ENCODE data around the gene WDR81. TPM values are rescaled to one million over a fixed set of nuclear protein-coding genes. Genes with fewer than 3 reads are reported as not detected.

The WDR81 gene
- total RNA-seq, 1 experiment from 2014 or later: 20.5 TPM

- no peak overlapping the region for H2AFZ ChIP-seq
- CTCF ChIA-PET: interaction anchor here (0.6 kb wide), 1 partner anchor 179 kb away, joined by 6 read pairs; no protein-coding TSS in a partner anchor
- DNase-seq: no peak
These were observed 30.8 kb downstream of the WDR81 start for GRCh38 chr17:1755252-1755826.

GRCh38 chr17:1755827-1756262 is 31.3 kb downstream of the WDR81 start:
- Histone ChIP-seq H3K36me3 (ENCODE audit: low read depth) (no peaks in the 10 kb centered on the region), H4K20me1 (ENCODE audit: insufficient read depth) (no peaks in the 10 kb centered on the region), H3K9me3 (ENCODE audit: insufficient read depth, low read depth) (no peaks in the 10 kb centered on the region), H3K4me3 (no peak overlapping the region), H3K79me2 (ENCODE audit: low read depth) (no peaks in the 10 kb centered on the region), H3K9me2 (ENCODE audit: insufficient read depth) (no peaks in the 10 kb centered on the region), H3F3A (ENCODE audit: insufficient read depth, low read depth) (peaks cover 14% of the 10 kb centered on the region), H3K27ac (no peak overlapping the region), H3K27me3 (ENCODE audit: insufficient read depth, low read depth) (no peaks in the 10 kb centered on the region), H3K4me2 (no peak overlapping the region), H3K4me1 (replicated peaks; ENCODE audit: insufficient read depth) (peaks cover 21% of the 10 kb centered on the region), H2AFZ (no peak overlapping the region)
- POLR2A ChIA-PET (ENCODE audit: unreplicated experiment): no interaction called here
- intact Hi-C loops (cut with micrococcal nuclease; ENCODE audit: unreplicated experiment): no loop called here
- BruUV-seq (replicated peaks): no TSS peak
- CTCF ChIA-PET: no interaction called here
- TF ChIP-seq, protein P1, sequence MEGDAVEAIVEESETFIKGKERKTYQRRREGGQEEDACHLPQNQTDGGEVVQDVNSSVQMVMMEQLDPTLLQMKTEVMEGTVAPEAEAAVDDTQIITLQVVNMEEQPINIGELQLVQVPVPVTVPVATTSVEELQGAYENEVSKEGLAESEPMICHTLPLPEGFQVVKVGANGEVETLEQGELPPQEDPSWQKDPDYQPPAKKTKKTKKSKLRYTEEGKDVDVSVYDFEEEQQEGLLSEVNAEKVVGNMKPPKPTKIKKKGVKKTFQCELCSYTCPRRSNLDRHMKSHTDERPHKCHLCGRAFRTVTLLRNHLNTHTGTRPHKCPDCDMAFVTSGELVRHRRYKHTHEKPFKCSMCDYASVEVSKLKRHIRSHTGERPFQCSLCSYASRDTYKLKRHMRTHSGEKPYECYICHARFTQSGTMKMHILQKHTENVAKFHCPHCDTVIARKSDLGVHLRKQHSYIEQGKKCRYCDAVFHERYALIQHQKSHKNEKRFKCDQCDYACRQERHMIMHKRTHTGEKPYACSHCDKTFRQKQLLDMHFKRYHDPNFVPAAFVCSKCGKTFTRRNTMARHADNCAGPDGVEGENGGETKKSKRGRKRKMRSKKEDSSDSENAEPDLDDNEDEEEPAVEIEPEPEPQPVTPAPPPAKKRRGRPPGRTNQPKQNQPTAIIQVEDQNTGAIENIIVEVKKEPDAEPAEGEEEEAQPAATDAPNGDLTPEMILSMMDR (conservative IDR thresholded peaks at IDR 0.05): no peak
- no peak for TF ChIP-seq EZH2 (IDR thresholded peaks at IDR 0.05; ENCODE audit: low read depth)
- no peak for DNase-seq

More at GRCh38 chr17:1755252-1755826, 30.8 kb downstream of the WDR81 start:
- H4K20me1 ChIP-seq (ENCODE audit: insufficient read depth): no peaks in the 10 kb centered on the region
- H3K9me2 ChIP-seq (ENCODE audit: insufficient read depth): no peaks in the 10 kb centered on the region
- H3K79me2 ChIP-seq (ENCODE audit: low read depth): no peaks in the 10 kb centered on the region
- H3K4me2 ChIP-seq: no peak overlapping the region
- no peaks in the 10 kb centered on the region for H3K36me3 ChIP-seq (ENCODE audit: low read depth)
- no TSS peak for BruUV-seq (replicated peaks)
- no peak overlapping the region for H3K27ac ChIP-seq
- H3F3A ChIP-seq (ENCODE audit: insufficient read depth, low read depth): peaks cover 14% of the 10 kb centered on the region
- no peak overlapping the region for H3K4me3 ChIP-seq
- no peaks in the 10 kb centered on the region for H3K9me3 ChIP-seq (ENCODE audit: insufficient read depth, low read depth)
- TF ChIP-seq, protein P1 (conservative IDR thresholded peaks at IDR 0.05): no peak
- no peak for TF ChIP-seq EZH2 (IDR thresholded peaks at IDR 0.05; ENCODE audit: low read depth)
- intact Hi-C loops (cut with micrococcal nuclease; ENCODE audit: unreplicated experiment): no loop called here
- peaks cover 22% of the 10 kb centered on the region for H3K4me1 ChIP-seq (replicated peaks; ENCODE audit: insufficient read depth)
- H3K27me3 ChIP-seq (ENCODE audit: insufficient read depth, low read depth): no peaks in the 10 kb centered on the region
- POLR2A ChIA-PET (ENCODE audit: unreplicated experiment): interaction anchor here (0.6 kb wide), 1 partner anchor 38 kb away, joined by 3 read pairs; no protein-coding TSS in a partner anchor

GRCh38 chr17:1758807-1759206 is 34.3 kb downstream of the WDR81 start:
- H3K27me3 ChIP-seq (ENCODE audit: insufficient read depth, low read depth): no peaks in the 10 kb centered on the region
- no peaks in the 10 kb centered on the region for H4K20me1 ChIP-seq (ENCODE audit: insufficient read depth)
- no peaks in the 10 kb centered on the region for H3F3A ChIP-seq (ENCODE audit: insufficient read depth, low read depth)
- ChIA-PET CTCF (no interaction called here), POLR2A (ENCODE audit: unreplicated experiment) (no interaction called here)
- no TSS peak for BruUV-seq (replicated peaks)
- H2AFZ ChIP-seq: no peak overlapping the region
- intact Hi-C loops (cut with micrococcal nuclease; ENCODE audit: unreplicated experiment): no loop called here
- H3K4me3 ChIP-seq: no peak overlapping the region
- TF ChIP-seq EZH2 (IDR thresholded peaks at IDR 0.05; ENCODE audit: low read depth): no peak
- TF ChIP-seq, protein P1 (conservative IDR thresholded peaks at IDR 0.05): no peak
- no peak overlapping the region for H3K27ac ChIP-seq
- no peak for DNase-seq
- no peak overlapping the region for H3K4me2 ChIP-seq
- no peaks in the 10 kb centered on the region for H3K4me1 ChIP-seq (replicated peaks; ENCODE audit: insufficient read depth)
- no peaks in the 10 kb centered on the region for H3K9me3 ChIP-seq (ENCODE audit: insufficient read depth, low read depth)
- no peaks in the 10 kb centered on the region for H3K36me3 ChIP-seq (ENCODE audit: low read depth)
- no peaks in the 10 kb centered on the region for H3K79me2 ChIP-seq (ENCODE audit: low read depth)
- no peaks in the 10 kb centered on the region for H3K9me2 ChIP-seq (ENCODE audit: insufficient read depth)
